K562 (cell line): ENCODE data around the gene SLC33A1. TPM values are rescaled to one million over a fixed set of nuclear protein-coding genes. Genes with fewer than 3 reads are reported as not detected.

Experiments used
- ASH1L ChIP-seq: fragments of 450-650 bp; IDR thresholded peaks from 2 replicates; pipeline ENCODE4 v1.6.1; 2018; ENCODE audit warnings: borderline replicate concordance, mild to moderate bottlenecking, low read depth; ENCODE audit not compliant: partially characterized antibody
- DLX4 ChIP-seq: fragments of 250-450 bp; sonication (Bioruptor Pico); IDR thresholded peaks from 2 replicates; pipeline ENCODE4 v1.6.1; 2021; ENCODE audit warnings: mild to moderate bottlenecking
- DNMT1 ChIP-seq: fragments of 450-650 bp; IDR thresholded peaks from 2 replicates; pipeline ENCODE4 v1.6.1; 2016; ENCODE audit warnings: antibody characterized with exemption, mild to moderate bottlenecking
- GABPA ChIP-seq: fragments of 200-800 bp; sonication (Bioruptor generic); conservative IDR thresholded peaks from 2 replicates; pipeline ENCODE4 v1.6.1; 2016; ENCODE audit warnings: low read depth, missing genetic modification characterization, missing compliant biosample characterization
- HNRNPH1 ChIP-seq: fragments of 200-400 bp; formaldehyde crosslinking; optimal IDR thresholded peaks from 2 replicates; pipeline ENCODE3; 2017; ENCODE audit warnings: low read depth, mild to moderate bottlenecking, low read length, moderate library complexity
- HNRNPUL1 ChIP-seq: fragments of 200-400 bp; formaldehyde crosslinking; IDR thresholded peaks from 2 replicates; pipeline ENCODE4 v1.6.1; 2017; ENCODE audit warnings: low read length
- NFIC ChIP-seq: fragments of 450-650 bp; IDR thresholded peaks from 2 replicates; pipeline ENCODE4 v1.6.1; 2017; ENCODE audit warnings: mild to moderate bottlenecking, inconsistent platforms
- NFYB ChIP-seq: IDR thresholded peaks from 2 replicates; pipeline ENCODE4 v1.6.1; 2011; ENCODE audit warnings: mild to moderate bottlenecking, moderate library complexity; ENCODE audit not compliant: insufficient read length; ENCODE audit errors: extremely low read depth
- PHB2 ChIP-seq: fragments of 450-650 bp; IDR thresholded peaks from 2 replicates; pipeline ENCODE4 v1.6.1; 2017; ENCODE audit warnings: low read depth
- RAD51 ChIP-seq: fragments of 450-650 bp; IDR thresholded peaks from 2 replicates; pipeline ENCODE4 v1.7.1; 2016; ENCODE audit warnings: low read depth, mild to moderate bottlenecking, borderline replicate concordance
- RFX7 ChIP-seq: fragments of 250-450 bp; sonication (Bioruptor Pico); IDR thresholded peaks from 2 replicates; pipeline ENCODE4 v1.5.1; 2021; ENCODE audit warnings: mild to moderate bottlenecking
- THRA ChIP-seq: fragments of 450-650 bp; IDR thresholded peaks from 2 replicates; pipeline ENCODE4 v1.6.1; 2017; ENCODE audit warnings: mild to moderate bottlenecking, moderate library complexity
- ZNF12 ChIP-seq: sonication (generic); formaldehyde crosslinking; IDR thresholded peaks from 2 replicates; pipeline ENCODE4 v1.4.0; 2020; ENCODE audit warnings: mild to moderate bottlenecking, missing genetic modification reagents
- ZNF184 ChIP-seq: sonication (generic); formaldehyde crosslinking; IDR thresholded peaks from 2 replicates; pipeline ENCODE4 v1.5.0; 2020; ENCODE audit warnings: missing genetic modification reagents
- ZNF398 ChIP-seq: fragments of 250-450 bp; sonication (Bioruptor Pico); IDR thresholded peaks from 2 replicates; pipeline ENCODE4 v1.8.0; 2021; ENCODE audit warnings: moderate library complexity, mild to moderate bottlenecking, inconsistent platforms
- ZNF431 ChIP-seq: sonication (generic); formaldehyde crosslinking; IDR thresholded peaks from 2 replicates; pipeline ENCODE4 v1.8.0; 2022; ENCODE audit warnings: mild to moderate bottlenecking, missing genetic modification reagents
- polyA plus RNA-seq, 8 experiments: library from polyadenylated mRNA; depleted of rRNA in 4 of 8; stranded (reverse) in 5 of 8; unstranded in 3 of 8; fragments of >200 nt; fragmentation: Nextera tagmentation in 2 of 8; fragmentation: Illumina TruSeq in 1 of 8; extraction: Ambion mirVana in 2 of 8; extraction: Trizol in 1 of 8; gene quantifications; 2 replicates each; pipeline versions ENCODE4 v1.2.1 to v1.2.3, GENCODE V29; 2011 to 2014; ENCODE audit warnings: inconsistent platforms in 1 of 8, missing spikeins in 1 of 8
- total RNA-seq, 7 experiments: library from RNA; depleted of rRNA in 6 of 7; stranded (reverse); fragments of >200 nt in 6 of 7; fragmentation: Illumina TruSeq in 2 of 7; extraction: Trizol in 2 of 7; gene quantifications; 2 replicates each; pipeline versions ENCODE4 v1.2.1 to v1.2.3, GENCODE V29; 2011 to 2021; ENCODE audit warnings: low replicate concordance in 1 of 7
- TF ChIP-seq, protein P1 (sequence below): fragments of 250-450 bp; sonication (Bioruptor Pico); IDR thresholded peaks from 2 replicates; pipeline ENCODE4 v1.4.0; 2020

SLC33A1 gene
- total and polyA plus RNA-seq, 9 of the 15 experiments (the other 6 are each of a cell fraction or from before 2014, with no cell fraction given), result 6.2 to 26.8 (median 19.6) TPM

DNA sequence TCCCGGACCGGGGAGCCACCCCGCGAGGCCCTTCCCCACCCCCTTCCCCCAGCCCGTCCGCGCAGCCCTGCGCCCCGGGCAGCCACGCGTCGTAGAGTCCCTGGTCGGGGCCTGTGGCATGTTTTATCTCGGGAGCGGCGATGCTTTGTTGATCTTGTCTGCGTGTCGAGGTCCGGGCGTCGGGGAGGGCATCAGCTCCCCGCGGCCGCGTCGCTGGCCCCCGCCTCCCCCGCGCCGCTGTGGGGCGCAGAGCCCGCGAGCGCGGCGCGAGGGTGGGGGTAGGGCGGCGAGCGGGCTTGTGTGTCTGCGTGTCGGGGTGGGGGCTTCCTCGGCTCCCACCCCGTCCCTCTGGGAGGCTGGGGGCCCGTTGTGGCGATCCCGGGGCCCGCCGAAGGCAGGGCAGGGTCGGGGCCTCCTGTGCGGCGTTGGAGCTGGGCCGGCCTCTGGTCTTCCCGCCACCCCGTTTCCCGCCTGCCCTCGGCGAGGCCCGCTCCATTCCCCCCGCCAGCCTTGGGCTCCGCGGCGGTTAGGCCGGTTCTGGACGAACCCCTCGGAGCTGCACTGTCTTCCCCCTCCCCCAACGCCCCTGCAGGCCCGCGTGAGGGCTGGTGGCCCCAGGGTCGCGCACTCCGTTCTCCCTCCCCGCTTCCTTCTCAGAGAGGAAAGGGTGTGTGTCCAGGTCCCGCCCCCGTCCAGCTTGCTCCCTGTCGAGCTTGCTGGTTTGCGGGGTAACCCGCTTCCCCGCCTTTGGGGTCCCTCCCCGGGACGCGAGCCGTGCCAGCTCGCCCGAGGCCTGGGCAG is 16.9 kb upstream of the SLC33A1 start (continued):
- TF ChIP-seq HNRNPUL1, result no peak
- no peak for TF ChIP-seq THRA
- no peak for TF ChIP-seq DLX4 (CRISPR knock-in tag)
- TF ChIP-seq PHB2, result no peak
- no peak for TF ChIP-seq ZNF398 (CRISPR knock-in tag)
- TF ChIP-seq RAD51, result no peak
- no peak for TF ChIP-seq RFX7
- TF ChIP-seq ZNF184 (CRISPR knock-in tag), result no peak
- no peak for TF ChIP-seq NFIC
- TF ChIP-seq, protein P1, sequence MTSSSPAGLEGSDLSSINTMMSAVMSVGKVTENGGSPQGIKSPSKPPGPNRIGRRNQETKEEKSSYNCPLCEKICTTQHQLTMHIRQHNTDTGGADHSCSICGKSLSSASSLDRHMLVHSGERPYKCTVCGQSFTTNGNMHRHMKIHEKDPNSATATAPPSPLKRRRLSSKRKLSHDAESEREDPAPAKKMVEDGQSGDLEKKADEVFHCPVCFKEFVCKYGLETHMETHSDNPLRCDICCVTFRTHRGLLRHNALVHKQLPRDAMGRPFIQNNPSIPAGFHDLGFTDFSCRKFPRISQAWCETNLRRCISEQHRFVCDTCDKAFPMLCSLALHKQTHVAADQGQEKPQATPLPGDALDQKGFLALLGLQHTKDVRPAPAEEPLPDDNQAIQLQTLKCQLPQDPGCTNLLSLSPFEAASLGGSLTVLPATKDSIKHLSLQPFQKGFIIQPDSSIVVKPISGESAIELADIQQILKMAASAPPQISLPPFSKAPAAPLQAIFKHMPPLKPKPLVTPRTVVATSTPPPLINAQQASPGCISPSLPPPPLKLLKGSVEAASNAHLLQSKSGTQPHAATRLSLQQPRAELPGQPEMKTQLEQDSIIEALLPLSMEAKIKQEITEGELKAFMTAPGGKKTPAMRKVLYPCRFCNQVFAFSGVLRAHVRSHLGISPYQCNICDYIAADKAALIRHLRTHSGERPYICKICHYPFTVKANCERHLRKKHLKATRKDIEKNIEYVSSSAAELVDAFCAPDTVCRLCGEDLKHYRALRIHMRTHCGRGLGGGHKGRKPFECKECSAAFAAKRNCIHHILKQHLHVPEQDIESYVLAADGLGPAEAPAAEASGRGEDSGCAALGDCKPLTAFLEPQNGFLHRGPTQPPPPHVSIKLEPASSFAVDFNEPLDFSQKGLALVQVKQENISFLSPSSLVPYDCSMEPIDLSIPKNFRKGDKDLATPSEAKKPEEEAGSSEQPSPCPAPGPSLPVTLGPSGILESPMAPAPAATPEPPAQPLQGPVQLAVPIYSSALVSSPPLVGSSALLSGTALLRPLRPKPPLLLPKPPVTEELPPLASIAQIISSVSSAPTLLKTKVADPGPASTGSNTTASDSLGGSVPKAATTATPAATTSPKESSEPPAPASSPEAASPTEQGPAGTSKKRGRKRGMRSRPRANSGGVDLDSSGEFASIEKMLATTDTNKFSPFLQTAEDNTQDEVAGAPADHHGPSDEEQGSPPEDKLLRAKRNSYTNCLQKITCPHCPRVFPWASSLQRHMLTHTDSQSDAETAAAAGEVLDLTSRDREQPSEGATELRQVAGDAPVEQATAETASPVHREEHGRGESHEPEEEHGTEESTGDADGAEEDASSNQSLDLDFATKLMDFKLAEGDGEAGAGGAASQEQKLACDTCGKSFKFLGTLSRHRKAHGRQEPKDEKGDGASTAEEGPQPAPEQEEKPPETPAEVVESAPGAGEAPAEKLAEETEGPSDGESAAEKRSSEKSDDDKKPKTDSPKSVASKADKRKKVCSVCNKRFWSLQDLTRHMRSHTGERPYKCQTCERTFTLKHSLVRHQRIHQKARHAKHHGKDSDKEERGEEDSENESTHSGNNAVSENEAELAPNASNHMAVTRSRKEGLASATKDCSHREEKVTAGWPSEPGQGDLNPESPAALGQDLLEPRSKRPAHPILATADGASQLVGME (CRISPR knock-in tag), result no peak
- TF ChIP-seq HNRNPH1, result no peak
- no peak for TF ChIP-seq ASH1L
- no peak for TF ChIP-seq NFYB
- TF ChIP-seq DNMT1, result no peak
- TF ChIP-seq ZNF431 (CRISPR knock-in tag), result no peak
- TF ChIP-seq GABPA, result no peak
- no peak for TF ChIP-seq ZNF12 (CRISPR knock-in tag)
